ENCODE measurements around the gene C2CD4A.

C2CD4A gene

GRCh38 chr15:62075595-62076277 is 9.0 kb downstream of the C2CD4A start:
- ChIA-PET CTCF (interaction anchor here (1.3 to 12.6 kb wide), 7 partner anchors 10 to 240 kb away, joined by 3 to 100 read pairs (median 6); partner anchors contain the start of genes C2CD4A and VPS13C), POLR2A (no interaction called here)
- no peak overlapping the region for H3K4me3 ChIP-seq (ENCODE audit: low read depth, low read length)
- no peak for TF ChIP-seq CTCF (IDR thresholded peaks at IDR 0.05; ENCODE audit: insufficient read depth, low read length, missing control alignments)
- DNase-seq (ENCODE audit: low read depth, low spot score) = no peak

- ChIA-PET CTCF (interaction anchor here (5.1 to 12.6 kb wide), 2 partner anchors 7 to 18 kb away, joined by 41 to 100 read pairs; partner anchors contain the start of gene VPS13C), POLR2A (interaction anchor here (0.5 kb wide), 1 partner anchor 211 kb away, joined by 3 read pairs; no protein-coding TSS in a partner anchor)
- no peak overlapping the region for H3K4me3 ChIP-seq (ENCODE audit: low read depth, low read length)
- DNase-seq (ENCODE audit: low read depth, low spot score) = no peak
- TF ChIP-seq CTCF (IDR thresholded peaks at IDR 0.05; ENCODE audit: insufficient read depth, low read length, missing control alignments) = no peak
Measured at GRCh38 chr15:62079594-62079993, 12.8 kb downstream of the C2CD4A start.

- CTCF ChIA-PET = interaction anchor here (5.1 kb wide), 1 partner anchor 10 kb away, joined by 41 read pairs; no protein-coding TSS in a partner anchor
- no peak overlapping the region for H3K4me3 ChIP-seq (ENCODE audit: low read depth, low read length)
- no peak for DNase-seq (ENCODE audit: low read depth, low spot score)
- no peak for TF ChIP-seq CTCF (IDR thresholded peaks at IDR 0.05; ENCODE audit: insufficient read depth, low read length, missing control alignments)
- POLR2A ChIA-PET = no interaction called here
Measured at GRCh38 chr15:62083194-62084154, 16.7 kb downstream of the C2CD4A start.

GRCh38 chr15:62085740-62086139 is 19.0 kb downstream of the C2CD4A start:
- DNase-seq (ENCODE audit: low read depth, low spot score) = no peak
- ChIA-PET POLR2A (no interaction called here), CTCF (no interaction called here)
- no peak overlapping the region for H3K4me3 ChIP-seq (ENCODE audit: low read depth, low read length)
- no peak for TF ChIP-seq CTCF (IDR thresholded peaks at IDR 0.05; ENCODE audit: insufficient read depth, low read length, missing control alignments)

GRCh38 chr15:62087671-62088352 is 21.0 kb downstream of the C2CD4A start:
- POLR2A ChIA-PET = no interaction called here
- no peak for DNase-seq (ENCODE audit: low read depth, low spot score)
- CTCF ChIA-PET = interaction anchor here (0.9 to 3.0 kb wide), 5 partner anchors 11 to 219 kb away, joined by 3 to 24 read pairs (median 4); no protein-coding TSS in a partner anchor
- H3K4me3 ChIP-seq (ENCODE audit: low read depth, low read length) = no peak overlapping the region
- no peak for TF ChIP-seq CTCF (IDR thresholded peaks at IDR 0.05; ENCODE audit: insufficient read depth, low read length, missing control alignments)

Measured in AG04449 (cell line).